ENCODE data around the gene SYCE3. TPM values are rescaled to one million over a fixed set of nuclear protein-coding genes. Genes with fewer than 3 reads are reported as not detected.

Gene SYCE3
- total and polyA plus RNA-seq, 2 experiments from 2014 or later = not detected

DNA sequence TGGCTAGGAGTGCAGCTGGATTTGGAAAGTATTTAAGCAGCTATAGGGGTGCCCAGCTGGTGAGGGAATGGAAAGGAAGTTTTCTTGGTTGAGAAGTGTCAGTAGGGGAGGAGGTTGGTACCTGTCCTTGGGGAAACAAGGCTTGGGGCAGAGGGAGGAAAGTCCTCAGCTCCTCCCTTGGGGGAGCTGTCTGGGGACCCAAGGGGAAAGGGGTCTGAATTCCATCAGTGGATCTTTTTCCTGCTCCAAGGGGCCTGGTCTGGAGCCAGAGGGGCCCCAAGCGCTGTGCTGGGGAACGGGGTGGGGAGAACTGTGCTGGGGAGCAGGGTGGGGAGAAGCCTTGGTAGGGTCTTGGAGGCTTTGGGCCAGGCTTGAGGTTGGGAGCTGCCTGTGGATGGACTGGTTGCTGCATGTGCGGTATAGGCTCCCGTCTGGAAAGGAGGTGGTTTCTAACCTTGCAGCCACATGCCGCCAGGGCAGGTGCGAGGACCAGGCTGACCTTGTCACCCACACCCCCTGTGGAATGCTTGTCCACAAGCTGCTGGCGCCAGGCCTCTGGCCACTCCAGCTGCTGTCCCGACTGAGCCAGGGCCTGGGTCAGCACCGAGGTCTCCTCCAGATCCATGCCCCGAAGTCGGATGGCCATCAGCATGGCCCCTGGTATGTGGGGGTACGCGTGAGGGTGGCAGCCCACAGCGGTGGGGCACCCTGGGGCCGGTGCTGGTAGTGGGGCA, 33.9 kb downstream of the SYCE3 start:
- no peak overlapping the region; the same call in 2 of the 3 replicates for H3K4me3 Mint-ChIP-seq
- ATAC-seq = no peak

More for the DNA sequence above, 33.9 kb downstream of the SYCE3 start:
- Histone ChIP-seq H3K27me3 (ENCODE audit: insufficient read depth) (peaks cover 73% of the 10 kb centered on the region), H3K36me3 (ENCODE audit: insufficient read depth) (no peaks in the 10 kb centered on the region), H3K9me2 (ENCODE audit: insufficient read depth) (no peaks in the 10 kb centered on the region), H3K27ac (ENCODE audit: low read depth) (no peak overlapping the region), H4K20me1 (replicated peaks; ENCODE audit: insufficient read depth) (no peaks in the 10 kb centered on the region; the same call in none of the 2 replicates), H3F3A (replicated peaks; ENCODE audit: low read depth) (peaks cover 4% of the 10 kb centered on the region), H3K4me2 (no peak overlapping the region), H2AFZ (no peak overlapping the region), H3K4me3 (no peak overlapping the region), H3K79me2 (replicated peaks; ENCODE audit: insufficient read depth) (no peaks in the 10 kb centered on the region), H3K4me1 (ENCODE audit: insufficient read depth) (peaks cover 4% of the 10 kb centered on the region; the same call in 1 of the 2 replicates)
- Mint-ChIP-seq H3K4me1 (peaks cover 15% of the 10 kb centered on the region), H3K27ac (no peak overlapping the region), H3K9me3 (peaks cover 4% of the 10 kb centered on the region; the same call in 2 of the 3 replicates), H3K27me3 (ENCODE audit: insufficient read depth, low read depth, poor library complexity) (peaks cover 74% of the 10 kb centered on the region), H3K36me3 (ENCODE audit: low read depth) (peaks cover 5% of the 10 kb centered on the region)
- no peak for TF ChIP-seq JUNB (IDR thresholded peaks at IDR 0.05; ENCODE audit: unreplicated experiment)
- no peak for TF ChIP-seq CTCF (conservative IDR thresholded peaks at IDR 0.05; ENCODE audit: low read depth in 2 of 2)
- TF ChIP-seq, protein P1, sequence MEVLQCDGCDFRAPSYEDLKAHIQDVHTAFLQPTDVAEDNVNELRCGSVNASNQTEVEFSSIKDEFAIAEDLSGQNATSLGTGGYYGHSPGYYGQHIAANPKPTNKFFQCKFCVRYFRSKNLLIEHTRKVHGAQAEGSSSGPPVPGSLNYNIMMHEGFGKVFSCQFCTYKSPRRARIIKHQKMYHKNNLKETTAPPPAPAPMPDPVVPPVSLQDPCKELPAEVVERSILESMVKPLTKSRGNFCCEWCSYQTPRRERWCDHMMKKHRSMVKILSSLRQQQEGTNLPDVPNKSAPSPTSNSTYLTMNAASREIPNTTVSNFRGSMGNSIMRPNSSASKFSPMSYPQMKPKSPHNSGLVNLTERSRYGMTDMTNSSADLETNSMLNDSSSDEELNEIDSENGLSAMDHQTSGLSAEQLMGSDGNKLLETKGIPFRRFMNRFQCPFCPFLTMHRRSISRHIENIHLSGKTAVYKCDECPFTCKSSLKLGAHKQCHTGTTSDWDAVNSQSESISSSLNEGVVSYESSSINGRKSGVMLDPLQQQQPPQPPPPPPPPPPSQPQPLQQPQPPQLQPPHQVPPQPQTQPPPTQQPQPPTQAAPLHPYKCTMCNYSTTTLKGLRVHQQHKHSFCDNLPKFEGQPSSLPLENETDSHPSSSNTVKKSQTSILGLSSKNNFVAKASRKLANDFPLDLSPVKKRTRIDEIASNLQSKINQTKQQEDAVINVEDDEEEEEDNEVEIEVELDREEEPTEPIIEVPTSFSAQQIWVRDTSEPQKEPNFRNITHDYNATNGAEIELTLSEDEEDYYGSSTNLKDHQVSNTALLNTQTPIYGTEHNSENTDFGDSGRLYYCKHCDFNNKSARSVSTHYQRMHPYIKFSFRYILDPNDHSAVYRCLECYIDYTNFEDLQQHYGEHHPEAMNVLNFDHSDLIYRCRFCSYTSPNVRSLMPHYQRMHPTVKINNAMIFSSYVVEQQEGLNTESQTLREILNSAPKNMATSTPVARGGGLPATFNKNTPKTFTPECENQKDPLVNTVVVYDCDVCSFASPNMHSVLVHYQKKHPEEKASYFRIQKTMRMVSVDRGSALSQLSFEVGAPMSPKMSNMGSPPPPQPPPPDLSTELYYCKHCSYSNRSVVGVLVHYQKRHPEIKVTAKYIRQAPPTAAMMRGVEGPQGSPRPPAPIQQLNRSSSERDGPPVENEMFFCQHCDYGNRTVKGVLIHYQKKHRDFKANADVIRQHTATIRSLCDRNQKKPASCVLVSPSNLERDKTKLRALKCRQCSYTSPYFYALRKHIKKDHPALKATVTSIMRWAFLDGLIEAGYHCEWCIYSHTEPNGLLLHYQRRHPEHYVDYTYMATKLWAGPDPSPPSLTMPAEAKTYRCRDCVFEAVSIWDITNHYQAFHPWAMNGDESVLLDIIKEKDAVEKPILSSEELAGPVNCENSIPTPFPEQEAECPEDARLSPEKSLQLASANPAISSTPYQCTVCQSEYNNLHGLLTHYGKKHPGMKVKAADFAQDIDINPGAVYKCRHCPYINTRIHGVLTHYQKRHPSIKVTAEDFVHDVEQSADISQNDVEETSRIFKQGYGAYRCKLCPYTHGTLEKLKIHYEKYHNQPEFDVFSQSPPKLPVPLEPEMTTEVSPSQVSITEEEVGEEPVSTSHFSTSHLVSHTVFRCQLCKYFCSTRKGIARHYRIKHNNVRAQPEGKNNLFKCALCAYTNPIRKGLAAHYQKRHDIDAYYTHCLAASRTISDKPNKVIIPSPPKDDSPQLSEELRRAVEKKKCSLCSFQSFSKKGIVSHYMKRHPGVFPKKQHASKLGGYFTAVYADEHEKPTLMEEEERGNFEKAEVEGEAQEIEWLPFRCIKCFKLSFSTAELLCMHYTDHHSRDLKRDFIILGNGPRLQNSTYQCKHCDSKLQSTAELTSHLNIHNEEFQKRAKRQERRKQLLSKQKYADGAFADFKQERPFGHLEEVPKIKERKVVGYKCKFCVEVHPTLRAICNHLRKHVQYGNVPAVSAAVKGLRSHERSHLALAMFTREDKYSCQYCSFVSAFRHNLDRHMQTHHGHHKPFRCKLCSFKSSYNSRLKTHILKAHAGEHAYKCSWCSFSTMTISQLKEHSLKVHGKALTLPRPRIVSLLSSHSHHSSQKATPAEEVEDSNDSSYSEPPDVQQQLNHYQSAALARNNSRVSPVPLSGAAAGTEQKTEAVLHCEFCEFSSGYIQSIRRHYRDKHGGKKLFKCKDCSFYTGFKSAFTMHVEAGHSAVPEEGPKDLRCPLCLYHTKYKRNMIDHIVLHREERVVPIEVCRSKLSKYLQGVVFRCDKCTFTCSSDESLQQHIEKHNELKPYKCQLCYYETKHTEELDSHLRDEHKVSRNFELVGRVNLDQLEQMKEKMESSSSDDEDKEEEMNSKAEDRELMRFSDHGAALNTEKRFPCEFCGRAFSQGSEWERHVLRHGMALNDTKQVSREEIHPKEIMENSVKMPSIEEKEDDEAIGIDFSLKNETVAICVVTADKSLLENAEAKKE (CRISPR knock-in tag; IDR thresholded peaks at IDR 0.05) = no peak
- TF ChIP-seq ZNF331 (CRISPR knock-in tag; IDR thresholded peaks at IDR 0.05; ENCODE audit: low read depth) = no peak
- no peak for TF ChIP-seq EZH2 (IDR thresholded peaks at IDR 0.05; ENCODE audit: low read depth, unreplicated experiment)
- no peak for TF ChIP-seq REST (IDR thresholded peaks at IDR 0.05; ENCODE audit: unreplicated experiment)
- no peak for TF ChIP-seq POLR2AphosphoS5 (IDR thresholded peaks at IDR 0.05; ENCODE audit: low read depth)
- no peak for TF ChIP-seq ETS1 (IDR thresholded peaks at IDR 0.05)
- no peak for TF ChIP-seq EZH2phosphoT487 (IDR thresholded peaks at IDR 0.05; ENCODE audit: unreplicated experiment)
- TF ChIP-seq ZNF114 (CRISPR knock-in tag; IDR thresholded peaks at IDR 0.05) = no peak
- TF ChIP-seq STAT1 (IDR thresholded peaks at IDR 0.05; ENCODE audit: unreplicated experiment) = no peak
- no peak for TF ChIP-seq CREB1 (CRISPR knock-in tag; IDR thresholded peaks at IDR 0.05; ENCODE audit: low read depth)
- no peak for TF ChIP-seq NANOG (IDR thresholded peaks at IDR 0.05; ENCODE audit: borderline replicate concordance)
- peak; percentile 30 for DNase-seq (ENCODE audit: low spot score)

Measured in GM23338 (cell line).